Kasumi-1 (cell line): Measurements from ENCODE around the gene PRPS2.
A peak's percentile ranks its signal among the peaks of the same experiment; 100 is the strongest.

Experiments
- DNase-seq, 2 experiments: peaks; one replicate each; lab custom pipeline; 2025; lab: John Stamatoyannopoulos, UW

The PRPS2 gene

GRCh38 chrX:12791257-12792228, at the start of gene PRPS2:
Gene PRPS2 (plus strand): TSS chrX:12791412. CDS start chrX:12791498, 86 bp downstream.
- peak; percentile 57 to 58 for DNase-seq

- DNase-seq, result no peak
These were observed 49.8 kb upstream of the PRPS2 start for GRCh38 chrX:12741416-12741815.

DNA sequence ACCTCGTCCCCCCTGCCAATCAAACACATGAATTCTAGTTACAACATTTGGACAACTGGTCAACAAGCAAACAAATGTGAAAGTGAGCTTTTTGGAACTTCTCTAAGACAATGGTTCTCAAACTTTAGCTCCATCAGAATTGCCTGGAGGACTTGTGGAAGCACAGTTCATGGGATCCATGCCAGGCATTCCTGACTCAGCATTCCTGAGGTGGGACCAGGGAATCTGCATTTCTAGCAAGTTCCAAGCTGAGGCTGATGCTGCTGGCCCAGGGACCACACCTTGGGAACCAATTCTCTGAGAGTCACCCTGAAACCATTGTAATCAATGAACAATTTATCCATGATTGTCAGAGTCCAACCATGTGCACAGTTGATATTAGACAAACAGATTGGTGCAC, 43.8 kb upstream of the PRPS2 start:
- no peak for DNase-seq

DNA sequence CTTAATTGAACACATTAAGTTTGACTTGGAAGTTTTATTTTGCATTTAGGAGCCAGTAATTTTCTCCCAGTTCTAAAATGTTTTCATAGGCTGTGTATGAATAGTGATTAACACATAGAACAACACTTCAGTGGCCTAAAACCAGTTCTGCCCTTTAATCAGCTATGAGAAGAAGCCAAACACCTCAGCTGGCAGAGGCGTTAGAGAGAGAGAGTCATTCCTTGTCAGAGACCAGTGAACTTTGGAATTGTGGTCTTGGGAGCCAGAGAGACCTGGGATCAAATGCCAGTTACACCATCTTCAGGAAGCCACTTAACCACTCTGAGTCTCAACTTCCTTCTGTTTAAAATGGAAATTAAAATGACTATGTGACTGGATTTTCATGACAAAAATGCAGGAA, 39.3 kb upstream of the PRPS2 start:
- no peak for DNase-seq

DNA sequence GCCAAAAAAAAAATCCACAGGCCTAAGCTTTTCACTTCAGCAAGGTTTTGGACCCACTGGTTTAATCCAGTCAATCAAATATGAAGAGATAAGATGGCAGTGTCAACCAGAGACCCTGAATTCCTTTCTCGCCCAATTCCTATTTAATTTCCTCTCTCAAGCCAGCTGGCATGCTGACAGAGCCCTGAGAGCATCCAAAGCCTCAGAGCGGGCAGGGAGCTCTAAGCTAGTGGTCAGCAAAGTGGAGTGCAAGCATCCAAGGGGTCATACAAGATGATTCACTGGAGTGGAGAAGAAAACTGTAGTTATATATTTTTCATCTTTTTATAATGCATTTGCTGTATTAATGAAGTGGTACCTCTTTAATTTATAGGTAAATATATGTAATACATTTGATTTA, 37.8 kb upstream of the PRPS2 start:
- no peak for DNase-seq

- no peak for DNase-seq
These were observed 32.9 kb upstream of the PRPS2 start for GRCh38 chrX:12758291-12758690.

GRCh38 chrX:12767856-12768255, 23.4 kb upstream of the PRPS2 start:
- DNase-seq, result no peak

DNA sequence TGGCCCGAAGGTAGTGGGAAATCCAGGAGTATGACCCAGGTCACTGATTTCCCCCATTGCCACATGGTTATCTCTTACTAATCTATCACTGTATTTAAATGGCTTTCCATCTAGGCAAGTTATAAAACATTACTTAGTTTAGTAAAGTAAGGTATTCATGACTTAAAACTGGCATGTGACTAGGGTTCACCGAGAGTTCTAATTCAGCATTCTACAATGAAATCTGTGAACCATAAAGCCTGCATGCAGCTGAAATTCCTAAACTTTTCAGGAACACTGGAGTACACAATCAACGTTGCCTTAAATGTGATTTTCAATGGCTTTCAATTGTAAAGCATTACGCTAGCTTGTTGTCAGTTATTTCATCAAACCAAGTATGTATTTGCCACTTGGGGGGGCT, 22.7 kb upstream of the PRPS2 start:
- DNase-seq, result no peak

DNA sequence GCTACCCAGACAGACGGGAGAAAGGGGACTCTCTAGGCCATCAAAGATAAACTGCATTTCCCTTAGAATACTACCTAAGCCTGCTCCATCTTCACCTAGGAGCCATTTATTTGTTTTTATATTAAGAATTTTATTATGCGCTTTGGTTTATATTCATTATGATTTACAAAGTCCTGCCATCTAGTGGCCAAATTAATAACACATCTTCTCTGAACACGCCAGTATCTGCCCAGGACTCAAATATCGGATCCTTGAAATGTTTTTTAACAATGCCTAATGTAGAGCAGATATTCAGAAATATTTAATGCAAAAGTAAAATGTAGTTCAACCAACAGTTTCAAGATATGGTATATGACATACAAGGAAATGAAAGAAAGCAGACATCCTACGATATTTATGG, 20.8 kb upstream of the PRPS2 start:
- peak; percentile 38 to 52 for DNase-seq

DNA sequence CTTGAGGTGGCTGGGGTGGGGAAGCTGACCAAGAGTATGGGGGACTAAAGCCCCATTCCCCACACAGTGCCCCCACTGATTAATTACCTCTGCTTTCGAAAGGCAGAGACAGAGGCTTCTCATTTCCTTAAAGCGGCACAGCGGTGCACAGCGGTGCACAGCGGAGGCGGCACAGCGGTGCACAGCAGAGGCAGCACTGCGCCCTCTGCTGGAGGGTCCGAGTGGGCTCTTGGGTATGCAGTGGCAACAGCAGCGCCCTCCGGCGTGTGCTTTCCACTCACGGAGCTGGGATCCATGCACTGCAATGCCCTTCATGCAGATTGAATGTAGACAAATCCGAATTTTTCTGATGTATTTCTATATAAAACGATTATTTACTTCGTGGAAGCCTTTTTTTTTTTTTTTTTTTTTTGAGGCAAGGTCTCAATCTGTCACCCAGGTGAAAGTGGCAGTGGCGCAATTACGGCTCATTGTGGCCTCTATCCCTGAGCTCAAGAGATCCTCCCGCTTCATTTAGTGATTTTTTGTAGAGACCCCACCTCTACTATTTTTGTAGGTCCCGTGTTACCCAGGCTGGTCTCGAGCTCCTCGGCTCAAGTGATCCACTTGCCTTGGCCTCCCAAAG, 19.7 kb upstream of the PRPS2 start:
- peak; percentile 50 to 70 for DNase-seq

DNA sequence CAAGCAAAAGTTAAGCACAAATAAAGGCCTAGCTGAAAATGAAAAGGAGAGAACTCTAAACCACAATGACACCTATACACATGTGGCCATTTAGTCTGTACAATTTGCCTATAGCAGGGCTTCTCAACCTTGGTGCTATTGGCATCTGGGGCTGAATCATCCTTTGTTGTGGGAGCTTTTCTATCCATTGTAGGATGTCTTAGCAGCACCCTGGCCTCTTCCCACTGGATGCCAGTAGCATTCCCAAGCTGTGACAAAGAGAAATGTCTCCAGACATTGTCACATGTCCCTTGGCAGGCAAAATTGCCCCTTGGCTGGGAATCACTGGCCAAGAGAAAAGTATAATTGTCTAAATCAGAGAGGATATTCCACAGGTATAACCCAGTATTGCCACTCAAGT, 13.5 kb upstream of the PRPS2 start:
- no peak for DNase-seq

GRCh38 chrX:12779534-12779933, 11.7 kb upstream of the PRPS2 start:
- DNase-seq, result no peak

DNA sequence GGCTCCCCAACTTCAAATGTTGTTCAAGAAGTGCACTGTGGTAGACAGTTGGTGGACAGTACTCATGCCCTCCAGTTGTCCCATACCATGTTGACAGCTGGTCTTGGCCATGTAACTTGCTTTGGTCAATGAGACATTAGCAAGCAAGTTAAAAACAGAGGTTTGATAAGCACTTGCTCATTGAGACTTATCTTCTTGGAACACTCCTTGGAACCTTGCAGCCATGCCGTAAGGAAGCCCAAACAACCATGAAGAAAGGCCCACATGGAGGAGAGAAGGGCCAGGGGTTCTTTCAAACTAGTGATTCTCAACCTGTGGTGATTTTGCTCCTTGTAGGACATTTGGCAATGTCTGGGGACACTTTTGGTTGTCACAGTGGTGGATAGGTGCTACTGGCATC, 2.6 kb upstream of the PRPS2 start:
- no peak for DNase-seq

DNA sequence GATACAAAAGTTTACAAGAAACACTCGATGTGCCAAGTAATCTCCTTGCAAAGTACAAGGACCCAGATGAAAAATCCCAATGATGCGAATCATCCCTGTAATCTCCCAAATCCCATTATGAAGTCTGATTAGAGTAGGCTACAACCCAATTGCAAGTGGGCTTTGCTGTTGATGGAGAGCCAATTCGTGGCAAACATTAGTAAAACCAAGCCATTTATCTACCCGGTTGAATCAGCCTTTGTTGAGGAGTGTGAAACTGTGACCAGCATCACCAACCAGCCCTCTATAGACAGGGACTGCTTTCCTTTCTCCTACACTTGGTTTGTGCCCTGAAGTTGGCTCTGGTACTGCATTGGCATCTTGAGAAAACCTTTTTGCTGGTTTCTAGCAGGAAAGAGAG, 1.2 kb upstream of the PRPS2 start:
- no peak for DNase-seq

- DNase-seq, result no peak
These were observed 341 bp upstream of the PRPS2 start for GRCh38 chrX:12790885-12791256.

DNA sequence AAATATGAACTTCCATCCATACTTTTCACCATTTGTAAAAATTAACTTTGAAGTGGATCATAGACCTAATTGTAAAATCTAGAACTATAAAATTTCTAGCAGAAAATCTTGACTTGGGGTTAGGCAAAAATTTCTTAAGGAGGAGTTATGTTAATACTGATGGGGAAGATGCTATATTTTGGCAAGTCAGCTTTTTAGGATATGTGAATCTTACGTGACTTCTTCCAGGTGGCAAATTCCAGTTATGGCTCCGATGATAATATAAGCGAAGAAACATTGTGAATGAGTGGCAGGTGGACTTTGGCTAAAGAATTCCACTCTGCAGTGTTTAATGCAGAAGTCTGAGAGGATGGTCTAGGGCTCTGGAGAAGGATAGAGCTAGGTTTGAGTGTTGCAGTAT, 1.5 kb downstream of the PRPS2 start:
- no peak for DNase-seq

DNA sequence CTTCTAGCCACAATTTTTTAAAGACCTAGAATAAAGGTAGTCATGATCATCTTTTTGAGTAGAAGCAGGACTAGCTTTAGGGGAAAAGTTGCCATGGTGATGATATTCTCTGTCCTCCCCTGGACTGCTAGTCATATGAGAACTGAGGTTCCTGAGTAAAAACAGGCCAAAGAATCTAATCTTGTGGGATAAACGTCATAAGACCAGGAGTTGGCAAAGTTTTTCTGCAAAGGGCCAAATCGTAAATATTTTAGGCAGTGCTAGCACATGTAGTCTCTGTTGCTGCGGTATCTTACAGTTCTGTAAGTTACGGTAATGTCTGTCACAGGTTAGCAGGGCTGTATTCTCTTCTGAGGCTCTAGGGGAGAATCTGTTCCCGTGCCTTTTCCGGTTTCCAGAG, 3.4 kb downstream of the PRPS2 start:
- no peak for DNase-seq

DNA sequence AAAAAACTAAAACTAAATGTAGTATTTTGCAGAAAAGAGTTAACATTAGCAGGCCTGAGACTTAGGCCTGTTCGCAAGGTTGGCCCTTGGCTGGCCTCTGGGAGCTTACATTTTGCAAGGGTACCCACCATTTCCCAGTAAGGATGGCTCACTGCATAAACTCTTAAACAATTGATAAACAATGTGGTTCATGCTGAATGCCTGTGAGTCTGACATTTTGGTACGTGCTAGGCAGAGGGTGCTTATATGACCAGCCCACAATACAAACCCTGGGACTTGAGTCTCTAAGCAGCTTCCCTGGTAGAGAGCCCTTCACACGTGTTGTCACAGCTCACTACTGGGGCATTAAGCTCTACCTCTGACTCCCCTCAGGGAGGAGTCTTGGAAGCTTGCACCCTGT, 7.4 kb downstream of the PRPS2 start:
- DNase-seq, result no peak

GRCh38 chrX:12799118-12799517, 7.9 kb downstream of the PRPS2 start:
- DNase-seq, result no peak

DNA sequence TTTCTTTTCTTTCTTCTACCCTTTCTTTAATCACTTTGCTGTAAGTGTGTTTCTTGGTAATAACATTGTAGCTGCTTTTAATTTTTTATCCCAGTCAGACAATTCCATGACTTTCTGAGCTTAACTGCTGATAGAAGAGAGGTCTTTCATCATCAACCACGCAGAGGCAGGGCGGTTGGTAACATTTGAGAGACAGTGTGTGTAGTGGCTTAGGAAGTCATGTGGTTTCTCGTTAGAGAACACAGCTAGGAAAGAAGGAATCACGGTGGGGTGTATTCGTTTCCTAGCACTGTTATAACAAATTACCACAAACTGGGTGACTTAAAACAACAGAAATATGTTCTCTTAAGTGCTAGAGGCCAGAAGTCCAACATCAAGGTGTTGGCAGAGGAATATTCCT, 11.5 kb downstream of the PRPS2 start:
- DNase-seq, result peak; percentile 49 to 57

DNA sequence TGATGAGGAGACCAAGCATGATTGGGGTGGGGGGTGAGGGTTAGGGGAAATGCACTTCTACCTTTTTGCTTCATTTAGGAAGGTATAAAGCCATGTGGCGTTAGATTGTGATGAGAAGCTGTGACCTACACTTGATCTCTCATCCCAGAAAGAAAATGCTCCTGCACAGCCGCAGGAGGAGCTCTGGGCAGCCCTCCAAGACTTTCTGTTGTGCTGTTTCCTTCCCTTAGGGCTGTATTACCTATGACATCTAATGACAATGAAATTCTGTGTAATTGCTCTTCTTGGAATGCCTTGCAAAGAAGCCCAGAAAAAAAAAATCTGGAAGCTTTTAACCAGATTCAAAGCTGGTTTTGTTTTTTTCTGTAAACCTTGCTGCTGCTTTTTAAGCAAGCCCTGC, 13.4 kb downstream of the PRPS2 start:
- no peak for DNase-seq

DNA sequence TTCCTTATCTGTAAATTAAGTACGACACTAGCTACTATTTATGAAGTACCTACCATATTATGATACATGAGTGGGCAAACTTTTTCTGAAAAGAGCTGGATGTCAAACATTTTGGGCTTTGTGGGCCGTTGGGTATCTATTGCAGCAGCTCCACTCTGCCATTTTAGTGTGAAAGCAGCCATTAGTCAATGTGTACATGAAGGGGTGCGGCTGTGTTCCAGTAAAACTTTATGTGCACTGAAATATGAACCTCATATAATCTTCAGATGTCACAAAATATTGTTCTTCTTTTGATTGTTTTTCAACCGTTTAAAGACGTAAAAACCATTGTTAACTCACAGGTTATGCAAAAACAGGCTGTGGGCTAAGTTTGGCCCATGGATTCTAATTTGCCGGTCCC, 14.1 kb downstream of the PRPS2 start:
- DNase-seq, result no peak

DNA sequence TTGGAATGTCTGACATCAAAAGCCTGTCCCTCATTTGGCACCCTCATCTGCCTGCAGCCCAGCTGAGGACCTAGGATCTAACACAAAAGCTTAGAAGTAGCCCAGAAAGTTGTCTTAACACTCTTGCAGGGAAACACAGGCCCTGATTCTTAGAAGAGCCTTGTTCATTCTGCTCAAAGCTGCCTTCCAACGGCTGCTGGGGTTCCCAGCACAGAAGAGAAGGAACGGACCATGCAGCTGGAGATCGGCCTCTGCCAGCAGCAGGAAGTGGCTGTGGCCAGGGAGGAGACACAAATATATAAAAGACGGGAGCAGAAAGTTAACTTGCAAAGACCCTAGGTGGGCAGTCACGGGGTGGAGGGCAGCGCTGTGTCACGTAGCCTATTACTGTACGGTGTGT, 20.4 kb downstream of the PRPS2 start:
- DNase-seq, result no peak

DNA sequence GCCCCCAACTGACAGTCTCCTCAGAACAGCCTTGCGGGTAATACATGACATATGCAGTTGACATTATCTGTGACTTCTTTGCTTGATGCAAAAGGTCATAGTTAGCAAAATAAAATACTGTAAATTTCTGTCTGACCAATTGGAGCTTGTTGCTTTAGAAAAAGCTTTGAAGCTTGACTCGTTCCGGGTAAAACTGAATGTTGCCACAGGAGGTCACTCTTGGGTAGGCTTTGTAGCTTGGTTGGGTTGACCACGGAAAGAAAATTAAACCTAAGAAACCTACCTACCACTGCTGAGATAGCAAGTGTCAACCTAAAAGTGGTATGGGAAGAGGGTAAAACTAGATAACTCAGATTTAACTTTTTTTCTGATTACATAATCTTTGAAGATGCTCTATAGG, 23.2 kb downstream of the PRPS2 start:
- DNase-seq, result peak; percentile 24 to 35
